Measurements from ENCODE around the gene USP10.

USP10 gene

GRCh38 chr16:84763629-84764028, 63.8 kb downstream of the USP10 start:
- Histone ChIP-seq H3K4me3 (ENCODE audit: low read length) (no peak overlapping the region), H3K27me3 (ENCODE audit: control insufficient read depth, insufficient read depth, low read length) (no peaks in the 10 kb centered on the region), H3K9me3 (ENCODE audit: control insufficient read depth, low read length) (no peaks in the 10 kb centered on the region), H3K4me1 (ENCODE audit: control insufficient read depth, insufficient read depth, low read length) (no peaks in the 10 kb centered on the region), H3K9ac (ENCODE audit: low read length) (no peak overlapping the region), H3K36me3 (ENCODE audit: control insufficient read depth, insufficient read depth, low read length) (peaks cover 5% of the 10 kb centered on the region)

GRCh38 chr16:84764970-84765369, 65.2 kb downstream of the USP10 start:
- peaks cover 5% of the 10 kb centered on the region for H3K36me3 ChIP-seq (ENCODE audit: control insufficient read depth, insufficient read depth, low read length)
- no peaks in the 10 kb centered on the region for H3K9me3 ChIP-seq (ENCODE audit: control insufficient read depth, low read length)
- no peak overlapping the region for H3K9ac ChIP-seq (ENCODE audit: low read length)
- no peaks in the 10 kb centered on the region for H3K4me1 ChIP-seq (ENCODE audit: control insufficient read depth, insufficient read depth, low read length)
- H3K4me3 ChIP-seq (ENCODE audit: low read length) = no peak overlapping the region
- no peaks in the 10 kb centered on the region for H3K27me3 ChIP-seq (ENCODE audit: control insufficient read depth, insufficient read depth, low read length)

GRCh38 chr16:84765616-84766580, 66.1 kb downstream of the USP10 start:
- Histone ChIP-seq H3K4me3 (ENCODE audit: low read length) (no peak overlapping the region), H3K4me1 (ENCODE audit: control insufficient read depth, insufficient read depth, low read length) (no peaks in the 10 kb centered on the region), H3K9ac (ENCODE audit: low read length) (no peak overlapping the region), H3K9me3 (ENCODE audit: control insufficient read depth, low read length) (no peaks in the 10 kb centered on the region), H3K27me3 (ENCODE audit: control insufficient read depth, insufficient read depth, low read length) (no peaks in the 10 kb centered on the region), H3K36me3 (ENCODE audit: control insufficient read depth, insufficient read depth, low read length) (peaks cover 5% of the 10 kb centered on the region)

GRCh38 chr16:84766978-84767773, 67.4 kb downstream of the USP10 start:
- Histone ChIP-seq H3K36me3 (ENCODE audit: control insufficient read depth, insufficient read depth, low read length) (peaks cover 5% of the 10 kb centered on the region), H3K9me3 (ENCODE audit: control insufficient read depth, low read length) (no peaks in the 10 kb centered on the region), H3K4me3 (ENCODE audit: low read length) (no peak overlapping the region), H3K9ac (ENCODE audit: low read length) (no peak overlapping the region), H3K4me1 (ENCODE audit: control insufficient read depth, insufficient read depth, low read length) (no peaks in the 10 kb centered on the region), H3K27me3 (ENCODE audit: control insufficient read depth, insufficient read depth, low read length) (no peaks in the 10 kb centered on the region)

GRCh38 chr16:84768061-84768807, 68.4 kb downstream of the USP10 start:
- Histone ChIP-seq H3K4me3 (ENCODE audit: low read length) (no peak overlapping the region), H3K9me3 (ENCODE audit: control insufficient read depth, low read length) (no peaks in the 10 kb centered on the region), H3K27me3 (ENCODE audit: control insufficient read depth, insufficient read depth, low read length) (no peaks in the 10 kb centered on the region), H3K36me3 (ENCODE audit: control insufficient read depth, insufficient read depth, low read length) (peaks cover 9% of the 10 kb centered on the region), H3K4me1 (ENCODE audit: control insufficient read depth, insufficient read depth, low read length) (no peaks in the 10 kb centered on the region), H3K9ac (ENCODE audit: low read length) (no peak overlapping the region)

GRCh38 chr16:84768808-84769197, 69.0 kb downstream of the USP10 start:
- Histone ChIP-seq H3K9ac (ENCODE audit: low read length) (no peak overlapping the region), H3K4me1 (ENCODE audit: control insufficient read depth, insufficient read depth, low read length) (no peaks in the 10 kb centered on the region), H3K9me3 (ENCODE audit: control insufficient read depth, low read length) (no peaks in the 10 kb centered on the region), H3K4me3 (ENCODE audit: low read length) (no peak overlapping the region), H3K36me3 (ENCODE audit: control insufficient read depth, insufficient read depth, low read length) (peaks cover 5% of the 10 kb centered on the region), H3K27me3 (ENCODE audit: control insufficient read depth, insufficient read depth, low read length) (no peaks in the 10 kb centered on the region)

GRCh38 chr16:84769416-84769815, 69.6 kb downstream of the USP10 start:
- Histone ChIP-seq H3K36me3 (ENCODE audit: control insufficient read depth, insufficient read depth, low read length) (peaks cover 5% of the 10 kb centered on the region), H3K9ac (ENCODE audit: low read length) (no peak overlapping the region), H3K4me3 (ENCODE audit: low read length) (no peak overlapping the region), H3K27me3 (ENCODE audit: control insufficient read depth, insufficient read depth, low read length) (no peaks in the 10 kb centered on the region), H3K9me3 (ENCODE audit: control insufficient read depth, low read length) (no peaks in the 10 kb centered on the region), H3K4me1 (ENCODE audit: control insufficient read depth, insufficient read depth, low read length) (no peaks in the 10 kb centered on the region)

GRCh38 chr16:84773312-84773711, 73.5 kb downstream of the USP10 start:
- Histone ChIP-seq H3K27me3 (ENCODE audit: control insufficient read depth, insufficient read depth, low read length) (no peaks in the 10 kb centered on the region), H3K9me3 (ENCODE audit: control insufficient read depth, low read length) (no peaks in the 10 kb centered on the region), H3K9ac (ENCODE audit: low read length) (no peak overlapping the region), H3K4me3 (ENCODE audit: low read length) (no peak overlapping the region), H3K36me3 (ENCODE audit: control insufficient read depth, insufficient read depth, low read length) (peaks cover 5% of the 10 kb centered on the region), H3K4me1 (ENCODE audit: control insufficient read depth, insufficient read depth, low read length) (no peaks in the 10 kb centered on the region)

- H3K27me3 ChIP-seq (ENCODE audit: control insufficient read depth, insufficient read depth, low read length) = no peaks in the 10 kb centered on the region
- no peaks in the 10 kb centered on the region for H3K9me3 ChIP-seq (ENCODE audit: control insufficient read depth, low read length)
- H3K36me3 ChIP-seq (ENCODE audit: control insufficient read depth, insufficient read depth, low read length) = peaks cover 5% of the 10 kb centered on the region
- no peak overlapping the region for H3K9ac ChIP-seq (ENCODE audit: low read length)
- H3K4me3 ChIP-seq (ENCODE audit: low read length) = no peak overlapping the region
- no peaks in the 10 kb centered on the region for H3K4me1 ChIP-seq (ENCODE audit: control insufficient read depth, insufficient read depth, low read length)
Measured at GRCh38 chr16:84774810-84775209, 75.0 kb downstream of the USP10 start.

GRCh38 chr16:84775262-84775810, 75.5 kb downstream of the USP10 start:
- Histone ChIP-seq H3K9ac (ENCODE audit: low read length) (no peak overlapping the region), H3K36me3 (ENCODE audit: control insufficient read depth, insufficient read depth, low read length) (peaks cover 5% of the 10 kb centered on the region), H3K4me3 (ENCODE audit: low read length) (no peak overlapping the region)

GRCh38 chr16:84777435-84777834, 77.6 kb downstream of the USP10 start:
- Histone ChIP-seq H3K9me3 (ENCODE audit: control insufficient read depth, low read length) (no peaks in the 10 kb centered on the region), H3K4me3 (ENCODE audit: low read length) (no peak overlapping the region), H3K9ac (ENCODE audit: low read length) (no peak overlapping the region), H3K27me3 (ENCODE audit: control insufficient read depth, insufficient read depth, low read length) (no peaks in the 10 kb centered on the region), H3K36me3 (ENCODE audit: control insufficient read depth, insufficient read depth, low read length) (peaks cover 5% of the 10 kb centered on the region), H3K4me1 (ENCODE audit: control insufficient read depth, insufficient read depth, low read length) (no peaks in the 10 kb centered on the region)

More at GRCh38 chr16:84775262-84775810, 75.5 kb downstream of the USP10 start:
- Histone ChIP-seq H3K27me3 (ENCODE audit: control insufficient read depth, insufficient read depth, low read length) (no peaks in the 10 kb centered on the region), H3K4me1 (ENCODE audit: control insufficient read depth, insufficient read depth, low read length) (no peaks in the 10 kb centered on the region), H3K9me3 (ENCODE audit: control insufficient read depth, low read length) (no peaks in the 10 kb centered on the region)

Measured in mucosa of stomach (tissue), 1 donor.